HCT116 (cell line): Measurements from ENCODE around the gene PON1. TPM values are rescaled to one million over a fixed set of nuclear protein-coding genes. Genes with fewer than 3 reads are reported as not detected.

Experiments
- ATAC-seq: fragments of 200-7000 bp; cut with Tn5 transposase; 2 replicates; pipeline ENCODE4 v1.9.1; 2020; ENCODE audit warnings: mild to moderate bottlenecking, moderate library complexity
- BruUV-seq: library from RNA; stranded (reverse); fragments of 400-500 nt; replicated peaks from 2 replicates; lab custom pipeline; 2021; lab: Mats Ljungman, UMichigan
- CTCF ChIA-PET: fragments of 300-600 bp; sonication (Branson Sonifier 250); formaldehyde crosslinking; loops from one replicate; lab custom pipeline; 2021; ENCODE audit warnings: antibody characterized with exemption; lab: Charles Lee
- POLR2A ChIA-PET: fragments of 300-600, 350-600 bp; sonication (Branson Sonifier 250); formaldehyde crosslinking; loops from one replicate; lab custom pipeline; 2021; ENCODE audit warnings: antibody characterized with exemption; lab: Charles Lee
- RAD21 ChIA-PET, 2 experiments: fragments of 300-600 bp; sonication (Branson Sonifier 250); formaldehyde crosslinking; loops; one replicate each; lab custom pipeline; 2023; ENCODE audit warnings: low total read pairs in 2 of 2; ENCODE audit not compliant: uncharacterized antibody in 2 of 2, unreplicated experiment in 2 of 2, low non-redundant PET in 1 of 2; lab: Charles Lee
- DNase-seq: peaks from one replicate; pipeline ENCODE4 v3.0.0-alpha.2; 2010; ENCODE audit warnings: low read depth, low spot score
- H2AFZ ChIP-seq: fragments of 200-600 bp; shearing (Covaris generic), sonication (generic); 2 replicates; pipeline ENCODE4 v1.6.1; 2017; ENCODE audit warnings: low read depth, mixed run types, mixed read lengths, antibody characterized with exemption, low read length; ENCODE audit not compliant: poor library complexity, severe bottlenecking
- H3K27ac ChIP-seq: 2 replicates; pipeline ENCODE4 v1.5.1; 2012; ENCODE audit warnings: low read depth, low read length
- H3K27me3 ChIP-seq: fragments of 200-600 bp; sonication (generic); 2 replicates; pipeline ENCODE4 v1.6.1; 2016; ENCODE audit warnings: mixed run types, low read length, mixed read lengths; ENCODE audit not compliant: insufficient read depth
- H3K36me3 ChIP-seq, 2 experiments: fragments of 200-500 bp in 1 of 2; fragments of 200-600 bp in 1 of 2; sonication (Bioruptor generic) in 1 of 2; sonication (generic) in 1 of 2; 2 replicates each; pipeline versions ENCODE4 v1.5.1 to v1.6.1; 2014 to 2016; ENCODE audit warnings: low read length in 2 of 2, inconsistent platforms in 1 of 2, mixed read lengths in 1 of 2, mixed run types in 1 of 2; ENCODE audit not compliant: insufficient read depth in 2 of 2, control insufficient read depth in 1 of 2
- H3K4me1 ChIP-seq, 2 experiments: fragments of 200-600 bp in 1 of 2; sonication (generic) in 1 of 2; 2 replicates each; pipeline versions ENCODE4 v1.5.1 to v1.6.1; 2012 to 2017; ENCODE audit warnings: low read length in 2 of 2, inconsistent platforms in 1 of 2, mild to moderate bottlenecking in 1 of 2, mixed read lengths in 1 of 2, mixed run types in 1 of 2, moderate library complexity in 1 of 2; ENCODE audit not compliant: insufficient read depth in 2 of 2, control insufficient read depth in 1 of 2
- H3K4me2 ChIP-seq: fragments of 200-600 bp; sonication (generic); 2 replicates; pipeline ENCODE4 v1.6.1; 2017; ENCODE audit warnings: mixed run types, low read length, mixed read lengths
- H3K4me3 ChIP-seq, 2 experiments: fragments of 200-600 bp in 1 of 2; sonication (generic) in 1 of 2; replicated peaks in 1 of 2; 2 replicates each; pipeline ENCODE4 v1.5.1; 2011 to 2016; ENCODE audit warnings: low read length in 2 of 2, control low read depth in 1 of 2, low read depth in 1 of 2, mild to moderate bottlenecking in 1 of 2, mixed read lengths in 1 of 2, mixed run types in 1 of 2
- H3K79me2 ChIP-seq: fragments of 200-600 bp; sonication (generic); 2 replicates; pipeline ENCODE4 v1.6.1; 2017; ENCODE audit warnings: mild to moderate bottlenecking, mixed run types, low read length, moderate library complexity, mixed read lengths; ENCODE audit not compliant: insufficient read depth
- H3K9ac ChIP-seq: fragments of 200-600 bp; sonication (generic); 2 replicates; pipeline ENCODE4 v1.6.1; 2016; ENCODE audit warnings: low read length, mixed read lengths
- H3K9me2 ChIP-seq: fragments of 200-600 bp; sonication (generic), shearing (Covaris generic); 2 replicates; pipeline ENCODE4 v1.6.1; 2017; ENCODE audit warnings: mixed run types, mild to moderate bottlenecking, moderate library complexity; ENCODE audit not compliant: insufficient read depth
- H3K9me3 ChIP-seq, 2 experiments: fragments of 200-500 bp in 1 of 2; fragments of 200-600 bp in 1 of 2; sonication (Bioruptor generic) in 1 of 2; sonication (generic) in 1 of 2; 2 replicates each; pipeline ENCODE4 v1.6.1; 2014 to 2017; ENCODE audit warnings: low read length in 2 of 2, mixed read lengths in 2 of 2, inconsistent platforms in 1 of 2, low read depth in 1 of 2, mild to moderate bottlenecking in 1 of 2, mixed run types in 1 of 2, moderate library complexity in 1 of 2; ENCODE audit not compliant: control insufficient read depth in 1 of 2, insufficient read depth in 1 of 2
- H4K20me1 ChIP-seq: fragments of 200-600 bp; sonication (generic), shearing (Covaris generic); 2 replicates; pipeline ENCODE4 v1.6.1; 2017; ENCODE audit warnings: mixed run types, mild to moderate bottlenecking, moderate library complexity; ENCODE audit not compliant: insufficient read depth
- CBX3 ChIP-seq: IDR thresholded peaks from 2 replicates; pipeline ENCODE4 v1.6.1; 2012; ENCODE audit warnings: low read depth
- CTCF ChIP-seq, 3 experiments: fragments of 200-600 bp in 1 of 3; sonication (generic) in 1 of 3; IDR thresholded peaks in 2 of 3; conservative IDR thresholded peaks in 1 of 3; 2 replicates each; pipeline ENCODE4 v1.5.1; 2012 to 2017; ENCODE audit warnings: low read depth in 2 of 3, low read length in 2 of 3, antibody characterized with exemption in 1 of 3, borderline replicate concordance in 1 of 3, control low read depth in 1 of 3, mild to moderate bottlenecking in 1 of 3, mixed read lengths in 1 of 3, mixed run types in 1 of 3, moderate library complexity in 1 of 3; ENCODE audit not compliant: insufficient read depth in 1 of 3
- FOSL1 ChIP-seq: IDR thresholded peaks from 2 replicates; pipeline ENCODE4 v1.6.1; 2012; ENCODE audit warnings: low read depth
- JUND ChIP-seq: IDR thresholded peaks from 2 replicates; pipeline ENCODE4 v1.6.1; 2012
- POLR2AphosphoS5 ChIP-seq: IDR thresholded peaks from 2 replicates; pipeline ENCODE4 v1.6.1; 2011; ENCODE audit warnings: mild to moderate bottlenecking, low read depth, low read length, moderate library complexity
- SRF ChIP-seq: IDR thresholded peaks from 2 replicates; pipeline ENCODE4 v1.6.1; 2012; ENCODE audit warnings: low read depth
- TCF7L2 ChIP-seq: IDR thresholded peaks from 2 replicates; pipeline ENCODE4 v1.7.0; 2011; ENCODE audit warnings: borderline replicate concordance, inconsistent platforms; ENCODE audit not compliant: insufficient read depth, insufficient read length; ENCODE audit errors: extremely low read depth
- YY1 ChIP-seq: IDR thresholded peaks from 2 replicates; pipeline ENCODE4 v1.6.1; 2011; ENCODE audit warnings: low read length, low read depth, moderate library complexity, mild to moderate bottlenecking; ENCODE audit not compliant: insufficient replicate concordance; ENCODE audit errors: extremely low read depth
- intact Hi-C: fragments of 100-400 bp; cut with micrococcal nuclease; formaldehyde crosslinking; loops from 2 replicates; pipeline ENCODE4 v1.10.0; 2022
- total RNA-seq: library from RNA; stranded (reverse); gene quantifications from one replicate; pipeline ENCODE4 v1.2.1, GENCODE V29; 2021; ENCODE audit not compliant: unreplicated experiment

The PON1 gene
- total RNA-seq, 1 experiment from 2014 or later = 0.20 TPM

GRCh38 chr7:95296456-95296855 is 27.9 kb downstream of the PON1 start (continued):
- no peak for TF ChIP-seq CTCF (IDR thresholded peaks at IDR 0.05 in 2 of 3, conservative IDR thresholded peaks at IDR 0.05 in 1 of 3; ENCODE audit: borderline replicate concordance in 1 of 3, insufficient read depth in 1 of 3, low read depth in 2 of 3, low read length in 2 of 3)
- no peak for TF ChIP-seq TCF7L2

GRCh38 chr7:95295397-95295796 is 28.9 kb downstream of the PON1 start:
- CTCF ChIA-PET = no interaction called here

More at GRCh38 chr7:95295397-95295796, 28.9 kb downstream of the PON1 start:
- Histone ChIP-seq H4K20me1 (no peaks in the 10 kb centered on the region), H3K9ac (no peak overlapping the region), H3K36me3 (no peaks in the 10 kb centered on the region), H3K9me3 (no peaks in the 10 kb centered on the region), H3K4me1 (no peaks in the 10 kb centered on the region), H2AFZ (no peak overlapping the region), H3K79me2 (no peaks in the 10 kb centered on the region), H3K4me2 (no peak overlapping the region), H3K4me3 (no peak overlapping the region), H3K27me3 (no peaks in the 10 kb centered on the region)
- POLR2A ChIA-PET = no interaction called here
- no peak for ATAC-seq
- intact Hi-C loops = no loop called here
- TF ChIP-seq POLR2AphosphoS5 = no peak
- TF ChIP-seq CBX3 = no peak
- no peak for TF ChIP-seq JUND
- no peak for TF ChIP-seq FOSL1
- no peak for TF ChIP-seq SRF
- no peak for TF ChIP-seq YY1
- TF ChIP-seq, all 23 proteins: peak for 0
- no TSS peak for BruUV-seq
- RAD21 ChIA-PET = no interaction called here
- no peak for DNase-seq
- Histone ChIP-seq H3K27ac (no peak overlapping the region), H3K9me2 (no peaks in the 10 kb centered on the region)
